ENCODE measurements around the gene HMX2.

DNA sequence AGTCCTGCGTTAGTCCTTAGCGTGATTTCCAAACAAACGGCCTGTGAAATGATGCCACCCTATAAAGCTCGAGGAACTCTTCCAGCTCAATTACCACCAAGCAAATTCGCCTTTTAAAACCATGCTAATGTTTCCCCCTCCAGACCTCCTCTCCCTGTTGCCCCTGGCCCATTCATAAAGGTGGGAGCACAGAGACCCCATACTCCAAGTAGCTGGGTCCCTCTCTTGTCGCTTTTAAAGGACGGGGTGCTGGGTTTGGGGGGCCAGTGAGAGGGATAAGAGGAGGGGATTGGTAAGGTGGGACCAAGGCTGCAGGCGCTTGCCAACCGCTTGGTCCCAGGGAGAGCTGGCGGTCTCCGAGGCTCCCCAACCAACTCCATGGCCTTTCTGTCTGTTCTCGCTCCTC lies 1.2 kb downstream of the HMX2 start:
- peak; percentile 98 for TF ChIP-seq EZH2 (IDR thresholded peaks at IDR 0.05; ENCODE audit: borderline replicate concordance, low read length)
- TF ChIP-seq, protein P1, sequence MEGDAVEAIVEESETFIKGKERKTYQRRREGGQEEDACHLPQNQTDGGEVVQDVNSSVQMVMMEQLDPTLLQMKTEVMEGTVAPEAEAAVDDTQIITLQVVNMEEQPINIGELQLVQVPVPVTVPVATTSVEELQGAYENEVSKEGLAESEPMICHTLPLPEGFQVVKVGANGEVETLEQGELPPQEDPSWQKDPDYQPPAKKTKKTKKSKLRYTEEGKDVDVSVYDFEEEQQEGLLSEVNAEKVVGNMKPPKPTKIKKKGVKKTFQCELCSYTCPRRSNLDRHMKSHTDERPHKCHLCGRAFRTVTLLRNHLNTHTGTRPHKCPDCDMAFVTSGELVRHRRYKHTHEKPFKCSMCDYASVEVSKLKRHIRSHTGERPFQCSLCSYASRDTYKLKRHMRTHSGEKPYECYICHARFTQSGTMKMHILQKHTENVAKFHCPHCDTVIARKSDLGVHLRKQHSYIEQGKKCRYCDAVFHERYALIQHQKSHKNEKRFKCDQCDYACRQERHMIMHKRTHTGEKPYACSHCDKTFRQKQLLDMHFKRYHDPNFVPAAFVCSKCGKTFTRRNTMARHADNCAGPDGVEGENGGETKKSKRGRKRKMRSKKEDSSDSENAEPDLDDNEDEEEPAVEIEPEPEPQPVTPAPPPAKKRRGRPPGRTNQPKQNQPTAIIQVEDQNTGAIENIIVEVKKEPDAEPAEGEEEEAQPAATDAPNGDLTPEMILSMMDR (conservative IDR thresholded peaks at IDR 0.05 in 1 of 2, IDR thresholded peaks at IDR 0.05 in 1 of 2; ENCODE audit: extremely low read depth in 1 of 2, insufficient read depth in 1 of 2, low read depth in 1 of 2, low read length in 2 of 2), result no peak

Data from mammary epithelial cell (primary cell).